ENCODE measurements around the gene PCDHA1. TPM values are rescaled to one million over a fixed set of nuclear protein-coding genes. Genes with fewer than 3 reads are reported as not detected.

PCDHA1 gene
- total RNA-seq, 4 donors from 2014 or later, result not detected

GRCh38 chr5:140877262-140877581 is 91.3 kb downstream of the PCDHA1 start:
- no peak for TF ChIP-seq POLR2AphosphoS5 (IDR thresholded peaks at IDR 0.05)
- no peak for TF ChIP-seq EP300 (IDR thresholded peaks at IDR 0.05)
- TF ChIP-seq CTCF (IDR thresholded peaks at IDR 0.05), result no peak
- WGBS, result no CpG with 5 or more reads among the region's 37 CpGs

GRCh38 chr5:140881889-140882590 is 96.1 kb downstream of the PCDHA1 start, which contains the start of gene PCDHA13:
Gene PCDHA13, plus strand, starts transcription at chr5:140882124. Its CDS starts 145 bp downstream, at chr5:140882269.
- Histone ChIP-seq H3K4me1 (peaks cover 0 to 14% (median 8%) of the 10 kb centered on the region in 4 donors), H3K27ac (replicated peaks in 1 of 4) (peak within 1 kb of the TSS in 3 of 4 donors; percentile 7 to 24 (median 9)), H3K36me3 (no peaks in the 10 kb centered on the region), H3K27me3 (peaks cover 0 to 51% (median 0%) of the 10 kb centered on the region in 4 donors), H3K9me3 (peaks cover 0 to 35% (median 11%) of the 10 kb centered on the region in 4 donors), H3K4me3 (peak within 1 kb of the TSS; percentile 41 to 56 (median 49))
- intact Hi-C loops (cut with DNase I), result loop anchor here (1.0 to 5.0 kb wide), 2 partner anchors 45 to 159 kb away; partner anchors contain the start of gene PCDHAC1
- TF ChIP-seq POLR2A (IDR thresholded peaks at IDR 0.05; ENCODE audit: low read depth), result no peak
- peak; percentile 40 to 65 (median 57) for TF ChIP-seq CTCF (IDR thresholded peaks at IDR 0.05)
- TF ChIP-seq EP300 (IDR thresholded peaks at IDR 0.05), result no peak
- TF ChIP-seq POLR2AphosphoS5 (IDR thresholded peaks at IDR 0.05), result no peak
- 15% methylated on average over 22 of the region's 35 CpGs for WGBS
- DNase-seq (ENCODE audit: extremely low spot score), result no peak

More at GRCh38 chr5:140877262-140877581, 91.3 kb downstream of the PCDHA1 start:
- Histone ChIP-seq H3K9me3 (peaks cover 0 to 33% (median 14%) of the 10 kb centered on the region in 4 donors), H3K4me1 (no peaks in the 10 kb centered on the region), H3K36me3 (no peaks in the 10 kb centered on the region), H3K27me3 (peaks cover 0 to 68% (median 5%) of the 10 kb centered on the region in 4 donors), H3K27ac (replicated peaks in 1 of 4) (no peak overlapping the region), H3K4me3 (no peak overlapping the region)
- intact Hi-C loops (cut with DNase I), result no loop called here
- DNase-seq (ENCODE audit: extremely low spot score), result no peak

GRCh38 chr5:140882591-140882899 is 96.6 kb downstream of the PCDHA1 start:
- intact Hi-C loops (cut with DNase I), result loop anchor here (1.0 to 5.0 kb wide), 2 partner anchors 45 to 159 kb away; partner anchors contain the start of gene PCDHAC1
- Histone ChIP-seq H3K27ac (replicated peaks in 1 of 4) (peak overlapping the region in 2 of 4 donors; percentile 9 to 24), H3K4me1 (peaks cover 0 to 14% (median 8%) of the 10 kb centered on the region in 4 donors), H3K4me3 (peak overlapping the region; percentile 41 to 56 (median 49)), H3K36me3 (no peaks in the 10 kb centered on the region), H3K9me3 (peaks cover 0 to 30% (median 8%) of the 10 kb centered on the region in 4 donors), H3K27me3 (peaks cover 0 to 46% (median 0%) of the 10 kb centered on the region in 4 donors)
- WGBS, result 16% methylated on average over 12 of the region's 12 CpGs
- TF ChIP-seq POLR2A (IDR thresholded peaks at IDR 0.05; ENCODE audit: low read depth), result no peak
- TF ChIP-seq CTCF (IDR thresholded peaks at IDR 0.05), result peak; percentile 24 to 51 (median 41)
- no peak for DNase-seq (ENCODE audit: extremely low spot score)

- H3K27ac ChIP-seq (replicated peaks in 1 of 4), result no peak overlapping the region
- H3K4me3 ChIP-seq, result no peak overlapping the region
- no peak for DNase-seq (ENCODE audit: extremely low spot score)
- no peaks in the 10 kb centered on the region for H3K36me3 ChIP-seq
- TF ChIP-seq CTCF (IDR thresholded peaks at IDR 0.05) (no peak), POLR2AphosphoS5 (IDR thresholded peaks at IDR 0.05) (no peak), EP300 (IDR thresholded peaks at IDR 0.05) (no peak), POLR2A (IDR thresholded peaks at IDR 0.05; ENCODE audit: low read depth) (no peak)
- H3K27me3 ChIP-seq, result peaks cover 0 to 38% (median 0%) of the 10 kb centered on the region in 4 donors
- 54% methylated on average over 29 of the region's 41 CpGs for WGBS
- H3K4me1 ChIP-seq, result peaks cover 0 to 14% (median 8%) of the 10 kb centered on the region in 4 donors
- peaks cover 0 to 25% (median 7%) of the 10 kb centered on the region in 4 donors for H3K9me3 ChIP-seq
- intact Hi-C loops (cut with DNase I), result loop anchor here (5.0 kb wide), 1 partner anchor 44 kb away; the partner anchor contains the start of gene PCDHAC1
These were observed 97.4 kb downstream of the PCDHA1 start for GRCh38 chr5:140883373-140883772.
